Effector CD4-positive, alpha-beta T cell (primary cell): Measurements from ENCODE around the gene NT5DC1.

Experiments used
- DNase-seq: peaks from one replicate; pipeline ENCODE4 v3.0.0-alpha.2; 2020

Gene NT5DC1

DNA sequence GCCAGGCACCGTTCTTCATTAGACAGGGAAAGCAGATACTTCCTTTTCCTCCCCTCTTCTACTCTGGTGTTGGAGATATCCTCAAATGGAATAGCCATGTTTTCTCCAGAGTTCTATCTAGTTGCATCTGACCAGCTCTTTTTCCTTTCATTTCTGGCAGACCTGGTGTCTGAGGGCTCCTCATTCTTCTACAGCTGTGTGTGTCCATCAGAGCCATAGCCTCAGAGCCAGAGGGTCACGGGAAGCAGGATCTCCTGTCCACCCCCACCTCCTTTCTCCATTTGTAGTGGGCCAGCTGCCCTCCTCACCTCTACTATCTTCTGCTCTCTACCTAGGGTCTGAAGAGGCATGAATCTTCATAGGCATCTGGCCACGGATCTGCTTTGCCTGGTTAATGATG, 96.2 kb downstream of the NT5DC1 start:
- no peak for DNase-seq

DNA sequence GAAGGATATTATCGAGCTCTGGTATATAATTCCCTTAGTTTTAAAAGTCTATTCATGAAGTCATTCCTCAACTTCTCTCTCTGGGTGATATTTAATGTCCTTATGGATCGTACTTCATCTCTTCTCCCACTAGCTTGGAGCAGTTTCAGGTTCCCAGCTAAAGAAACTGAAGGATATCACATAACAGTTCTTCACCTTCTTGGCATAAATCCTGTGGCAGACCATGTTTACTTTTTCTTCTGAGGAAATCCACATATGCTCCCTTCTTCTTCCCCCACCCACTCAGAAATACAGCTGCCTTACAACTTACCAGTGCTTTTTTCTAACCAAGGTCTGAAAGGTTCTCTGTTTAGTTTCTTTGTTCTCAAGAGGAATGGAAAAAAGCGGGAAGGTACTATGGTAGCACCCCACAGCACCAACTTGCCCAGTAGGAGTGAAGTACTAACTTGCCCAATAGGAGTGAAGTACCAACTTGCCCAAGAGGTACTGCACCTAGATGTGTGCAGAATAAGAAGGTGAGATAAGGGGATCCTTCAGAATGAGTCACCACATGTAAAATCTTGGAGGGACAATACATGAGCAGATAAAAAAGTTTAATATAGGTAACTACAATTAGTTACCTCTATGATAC, 100.1 kb downstream of the NT5DC1 start:
- no peak for DNase-seq

DNA sequence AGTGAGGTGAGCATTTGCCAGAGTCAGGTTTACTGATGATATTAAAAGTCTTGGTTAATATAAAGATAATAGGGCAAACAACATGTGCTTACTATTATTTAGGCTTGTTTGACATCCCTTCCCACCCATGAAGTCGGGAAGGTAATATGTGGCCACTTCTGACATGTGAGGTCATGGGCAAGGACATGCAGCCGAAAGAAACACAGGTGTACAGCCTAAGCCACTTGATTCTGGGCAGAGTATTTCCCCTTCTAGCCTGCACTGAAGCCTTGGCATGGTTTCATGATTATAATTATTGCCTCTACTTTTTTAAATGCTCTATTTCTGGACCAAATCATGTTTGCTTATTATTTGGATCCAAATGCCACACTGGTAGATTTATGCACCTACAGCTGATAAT, 100.9 kb downstream of the NT5DC1 start:
- no peak for DNase-seq

GRCh38 chr6:116205281-116205680, 104.6 kb downstream of the NT5DC1 start:
- no peak for DNase-seq

DNA sequence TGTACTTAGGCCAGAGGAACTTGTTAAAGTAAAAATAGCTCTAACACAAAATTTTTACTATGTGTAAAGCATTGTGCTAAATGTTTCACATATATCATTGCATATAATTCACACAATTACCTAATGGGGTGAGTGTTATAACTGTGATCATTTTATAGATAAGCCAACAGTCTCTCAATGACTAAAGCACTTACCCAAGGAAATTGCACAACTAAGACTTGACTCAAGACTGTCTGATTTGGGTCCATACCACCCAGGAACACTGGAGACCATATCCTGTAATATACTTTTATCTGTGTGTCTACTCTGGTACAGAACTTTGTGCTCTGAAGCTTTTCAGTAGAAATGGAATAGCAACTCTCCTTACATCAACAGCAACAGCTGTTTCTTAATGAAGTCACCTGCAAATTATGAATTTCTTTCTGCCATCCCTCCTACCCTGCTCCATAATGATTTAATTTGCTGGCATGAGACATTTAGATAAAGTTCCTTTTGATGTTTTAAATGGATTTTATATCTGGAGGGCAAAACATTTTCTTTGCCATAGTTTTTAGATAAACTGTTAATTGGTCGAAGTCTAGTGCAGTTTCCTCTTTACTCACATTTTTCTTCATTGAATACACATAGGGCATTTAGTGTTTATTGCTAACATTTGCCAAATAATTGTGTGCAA, 105.7 kb downstream of the NT5DC1 start:
- no peak for DNase-seq

GRCh38 chr6:116208056-116208785, 107.6 kb downstream of the NT5DC1 start:
- no peak for DNase-seq

DNA sequence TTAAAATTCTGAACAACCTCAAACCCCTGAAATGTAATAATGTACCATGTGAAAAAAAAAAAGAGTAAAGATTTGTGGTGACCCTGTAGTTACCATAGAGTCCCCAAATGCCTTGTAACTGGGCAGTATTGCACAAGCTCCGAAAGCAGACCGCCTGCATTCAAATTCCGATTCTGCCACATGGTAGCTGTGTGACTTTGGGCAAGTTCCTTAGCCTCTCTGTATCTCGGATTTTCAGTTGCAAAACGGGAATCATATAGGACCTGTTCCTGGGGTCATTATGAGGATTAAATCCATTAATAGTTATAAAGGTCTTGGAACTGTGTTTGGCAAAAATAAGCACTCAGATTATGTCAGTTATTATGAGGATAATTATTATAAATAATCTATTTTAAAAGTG, 109.7 kb downstream of the NT5DC1 start:
- DNase-seq = no peak

DNA sequence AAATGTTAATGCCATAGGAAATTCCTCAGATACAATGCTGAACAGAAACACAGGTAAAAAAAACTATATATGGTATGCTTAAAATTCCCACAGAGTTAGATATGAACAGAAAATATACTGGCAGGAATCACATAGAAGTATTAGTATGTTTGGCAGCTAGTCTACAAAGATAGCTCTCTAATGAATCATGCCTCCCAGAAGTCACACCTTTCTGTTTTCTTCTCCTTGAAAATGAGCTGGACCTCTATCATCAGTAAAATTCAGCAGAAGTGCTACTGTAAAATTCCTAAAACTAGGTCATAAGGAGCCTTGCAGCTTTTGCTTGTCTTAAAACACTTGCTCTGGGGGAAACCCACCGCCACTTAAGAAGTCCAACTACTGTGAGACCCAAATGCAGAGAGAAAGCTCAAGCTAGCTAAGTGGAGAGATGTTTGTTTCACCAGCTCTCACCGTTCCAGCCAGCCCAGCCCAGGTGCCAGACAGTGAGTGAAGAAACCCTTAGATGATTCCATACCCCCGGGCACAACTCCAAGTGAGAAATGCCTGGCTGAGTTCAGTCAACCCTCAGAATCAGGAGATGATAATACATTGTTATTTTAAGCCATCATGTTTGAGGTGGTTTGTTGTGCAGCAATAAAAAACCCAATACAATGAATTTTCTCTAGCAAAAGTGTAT, 110.2 kb downstream of the NT5DC1 start:
- DNase-seq = no peak

- no peak for DNase-seq
Measured at GRCh38 chr6:116214681-116215080, 114.0 kb downstream of the NT5DC1 start.

- DNase-seq = no peak
Measured at GRCh38 chr6:116215414-116215813, 114.8 kb downstream of the NT5DC1 start.

GRCh38 chr6:116217069-116217468, 116.4 kb downstream of the NT5DC1 start:
- DNase-seq = no peak

DNA sequence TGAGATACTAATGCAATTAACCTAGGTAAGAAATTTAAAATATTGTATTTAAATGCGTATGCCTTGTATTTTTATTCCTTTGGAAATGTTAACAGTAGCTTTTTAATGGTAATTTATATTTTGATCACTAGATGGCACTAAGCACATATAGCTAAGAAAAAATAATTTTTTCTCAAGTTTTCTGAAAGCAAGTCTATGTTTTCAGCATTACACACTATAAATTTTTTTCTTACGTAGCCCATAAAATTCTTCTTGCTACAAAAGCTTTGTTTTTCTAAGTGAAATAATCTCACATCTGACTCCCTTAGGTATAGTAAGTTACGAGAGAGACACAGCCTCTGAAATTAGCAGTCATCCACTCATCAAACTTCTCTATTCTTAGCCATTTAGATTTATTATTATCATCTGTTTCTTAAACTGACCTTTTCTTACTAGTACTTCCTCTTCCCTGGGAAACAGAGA, 117.5 kb downstream of the NT5DC1 start:
- no peak for DNase-seq

- DNase-seq = no peak
Measured at GRCh38 chr6:116218866-116219265, 118.2 kb downstream of the NT5DC1 start.

DNA sequence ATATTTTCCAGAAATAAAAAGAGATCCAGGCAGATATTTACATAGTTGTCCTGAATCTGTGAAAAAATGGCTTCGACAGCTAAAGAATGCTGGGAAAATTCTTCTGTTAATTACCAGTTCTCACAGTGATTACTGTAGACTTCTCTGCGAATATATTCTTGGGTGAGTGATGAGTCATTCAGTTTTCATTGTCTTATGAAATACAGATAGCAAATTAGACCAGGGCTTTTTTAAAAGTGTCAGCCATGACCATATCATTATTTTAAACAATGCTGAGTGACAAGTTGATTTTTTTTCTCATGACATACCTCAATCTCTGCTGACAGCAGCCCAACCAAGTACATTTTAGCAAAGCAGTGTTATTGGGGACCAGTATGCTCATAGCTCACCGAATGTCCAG, 120.4 kb downstream of the NT5DC1 start:
- DNase-seq = no peak

- no peak for DNase-seq
Measured at GRCh38 chr6:116221911-116222310, 121.3 kb downstream of the NT5DC1 start.

DNA sequence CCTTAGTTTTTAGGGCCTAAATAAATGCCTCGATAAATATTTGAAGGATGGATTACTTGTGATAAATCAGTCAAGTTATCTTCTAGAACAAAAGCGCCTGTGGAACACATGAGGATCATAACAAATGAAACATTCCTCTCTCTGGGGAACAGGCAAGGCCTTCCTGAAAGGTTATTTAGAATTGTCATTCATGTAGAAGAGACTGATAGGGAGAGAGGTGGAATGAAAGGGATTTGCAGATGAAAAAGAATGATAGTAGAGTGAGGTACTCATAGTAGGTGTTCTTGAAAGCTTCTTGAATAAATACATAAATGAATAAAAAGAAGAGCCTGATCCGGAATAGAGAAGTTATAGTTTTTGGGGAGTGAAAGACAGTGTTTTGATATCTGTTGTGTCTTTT, 122.7 kb downstream of the NT5DC1 start:
- no peak for DNase-seq

DNA sequence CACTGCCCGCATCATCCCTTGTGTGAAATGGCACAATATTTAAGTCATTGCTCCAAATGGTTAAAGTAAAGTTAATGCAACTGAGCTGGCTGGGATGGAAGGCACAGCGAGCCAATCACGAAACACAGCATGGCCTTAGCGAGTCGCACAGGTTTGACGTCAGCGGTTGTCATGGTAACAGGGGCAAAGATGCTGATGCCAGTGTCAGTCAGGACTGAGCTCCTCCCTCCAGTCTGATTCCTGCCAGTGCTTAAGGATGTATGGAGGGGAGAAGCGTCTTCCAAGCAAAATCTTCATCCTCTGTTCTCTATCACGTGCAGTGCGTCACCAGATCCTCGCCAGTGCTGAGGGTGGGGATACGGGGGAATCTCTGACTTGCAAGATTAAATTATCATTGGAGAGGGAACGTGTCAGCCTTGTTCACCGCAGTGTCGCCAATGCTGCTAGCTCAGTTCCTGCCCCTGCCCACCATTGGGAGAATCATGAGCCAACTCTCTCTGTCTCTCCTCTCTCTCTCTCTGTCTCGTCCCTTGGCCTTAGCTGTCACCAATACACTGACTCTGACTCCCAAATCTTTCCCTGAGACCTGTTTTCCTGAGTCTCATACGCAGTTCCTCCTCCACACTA, 128.7 kb downstream of the NT5DC1 start:
- no peak for DNase-seq

- no peak for DNase-seq
Measured at GRCh38 chr6:116234689-116235088, 134.0 kb downstream of the NT5DC1 start.

GRCh38 chr6:116238083-116238482, 137.4 kb downstream of the NT5DC1 start:
- no peak for DNase-seq

DNA sequence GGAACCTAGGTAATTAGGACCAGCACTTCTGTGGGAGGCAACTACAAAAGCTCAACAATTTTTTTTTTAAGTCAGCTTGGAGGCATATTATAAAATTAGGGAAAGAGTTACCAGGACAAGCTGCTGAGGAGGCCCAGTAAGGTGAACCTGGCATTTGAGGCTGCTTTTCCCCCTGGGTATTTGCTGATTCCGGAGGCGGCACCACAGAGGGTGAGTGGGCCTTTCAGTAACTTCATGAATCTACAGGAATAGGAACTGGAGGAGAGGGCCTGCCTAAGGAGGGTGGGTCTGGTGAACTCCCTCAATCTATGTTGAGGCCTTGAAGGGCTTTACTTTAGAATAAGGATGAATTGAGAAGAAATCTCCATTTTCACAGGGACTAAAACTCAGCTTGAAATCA, 138.6 kb downstream of the NT5DC1 start:
- no peak for DNase-seq

DNA sequence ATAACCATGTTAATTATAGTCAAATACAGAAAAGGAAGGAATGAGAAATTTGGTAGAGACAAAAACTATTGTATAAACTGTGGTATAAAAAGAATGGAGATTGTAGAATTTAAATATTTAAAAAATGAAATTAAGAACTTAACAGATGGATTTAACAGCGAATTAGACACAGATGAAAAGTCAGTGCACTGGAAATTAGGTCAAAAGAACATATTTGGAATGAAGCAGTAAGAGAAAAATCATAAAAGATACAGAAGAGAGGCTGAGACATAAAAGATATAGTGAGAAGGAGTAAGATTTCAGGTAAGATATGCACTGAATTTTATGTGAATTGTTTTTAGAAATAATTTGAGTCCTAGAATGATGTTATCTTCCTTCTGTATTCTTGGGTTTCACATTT, 139.2 kb downstream of the NT5DC1 start:
- no peak for DNase-seq

DNA sequence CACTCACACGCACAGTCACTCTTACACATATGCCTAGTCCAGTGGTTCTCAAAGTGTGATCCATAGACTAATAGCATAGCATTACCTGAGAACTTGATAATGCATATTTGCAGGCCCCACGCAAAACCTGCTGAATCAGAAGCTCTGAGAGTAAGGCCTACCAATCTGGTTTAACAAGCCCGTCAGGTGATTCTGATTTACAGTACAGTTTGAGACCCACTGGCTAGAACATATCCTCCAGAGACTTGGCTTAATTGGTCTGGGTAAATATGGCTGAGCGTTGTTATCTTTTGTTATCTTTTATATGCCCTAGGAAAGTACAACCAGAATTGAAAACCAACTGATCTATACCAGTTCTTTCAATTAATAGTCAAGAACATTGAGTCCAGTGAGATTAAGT, 143.6 kb downstream of the NT5DC1 start:
- DNase-seq = no peak

DNA sequence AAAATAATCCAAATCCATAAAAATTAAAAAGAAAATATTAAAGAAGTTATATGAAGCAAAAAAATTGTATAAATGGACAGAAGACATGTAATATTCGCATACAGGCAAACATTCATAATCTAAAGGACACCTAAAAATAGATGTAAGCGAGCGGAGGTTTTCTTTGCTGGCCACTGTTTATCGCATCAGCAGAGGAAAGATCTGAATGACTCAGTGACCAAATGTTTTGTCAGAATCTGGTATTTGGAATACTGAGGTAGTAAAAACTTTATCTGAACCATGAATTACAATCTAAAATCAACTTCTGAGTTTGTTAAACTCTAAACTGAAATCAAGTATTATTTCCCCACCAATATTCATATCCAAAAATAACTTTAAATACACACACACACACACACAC, 145.4 kb downstream of the NT5DC1 start:
- DNase-seq = no peak
